Measurements from ENCODE around the gene FBXO21. TPM values are rescaled to one million over a fixed set of nuclear protein-coding genes. Genes with fewer than 3 reads are reported as not detected.

FBXO21 gene
- total RNA-seq, 1 donor from 2014 or later: 95.0 TPM

DNA sequence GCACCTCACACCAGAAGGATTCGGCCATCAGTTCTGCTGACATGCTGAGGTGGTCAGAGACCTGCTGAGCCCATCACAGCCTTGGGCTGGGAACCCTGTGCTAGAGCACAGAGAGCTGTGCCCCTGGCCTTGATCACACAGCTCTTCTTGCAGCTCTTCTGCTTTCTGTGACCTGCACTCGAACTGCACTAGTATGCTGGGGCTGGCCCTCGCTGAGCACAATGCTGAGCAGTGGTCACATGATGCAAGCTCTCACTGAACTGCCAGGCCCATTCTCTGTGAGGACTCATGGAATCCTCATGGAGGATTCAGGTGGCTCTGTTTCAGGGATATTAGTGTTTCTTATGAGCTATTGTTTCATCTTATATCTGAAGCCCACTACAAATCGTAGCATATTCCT, 22.5 kb downstream of the FBXO21 start:
- no peak for DNase-seq (ENCODE audit: low read depth in 2 of 2)

DNA sequence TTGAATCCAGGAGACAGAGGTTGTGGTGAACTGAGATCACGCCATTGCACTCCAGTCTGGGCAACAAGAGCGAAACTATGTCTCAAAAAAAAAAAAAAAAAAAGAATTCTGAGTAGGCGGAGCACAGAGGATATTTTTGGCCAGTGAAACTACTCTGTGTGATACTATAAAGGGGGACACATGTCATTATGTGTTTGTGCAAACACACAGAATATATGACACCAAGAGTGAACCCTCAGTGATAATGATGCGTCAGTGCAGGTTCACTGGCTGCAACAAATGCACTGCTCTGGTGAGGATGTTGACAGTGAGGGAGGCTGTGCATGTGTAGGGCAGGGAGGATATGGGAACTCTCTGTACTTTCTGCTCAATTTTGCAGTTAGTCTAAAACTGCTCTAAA, 24.2 kb downstream of the FBXO21 start:
- no peak for DNase-seq (ENCODE audit: low read depth in 2 of 2)

DNA sequence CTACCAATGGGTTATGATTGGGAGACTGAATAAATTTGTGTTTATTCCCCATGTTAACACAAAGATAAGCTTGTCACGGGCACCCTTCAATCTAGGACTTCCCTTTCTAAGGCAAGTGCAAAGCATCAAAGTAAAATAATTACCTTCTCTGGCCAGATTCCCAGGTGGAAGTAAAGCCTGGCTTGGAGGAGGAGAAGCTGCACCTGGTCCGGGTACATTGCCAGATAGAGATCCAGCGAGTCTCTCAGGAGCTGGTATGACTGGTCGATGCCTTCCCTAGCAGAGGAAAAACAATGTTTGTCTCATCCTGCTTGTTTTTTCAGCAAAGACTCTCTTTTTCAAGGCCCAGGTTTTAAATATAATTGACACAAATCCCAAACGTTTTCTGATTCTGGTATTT, 24.9 kb downstream of the FBXO21 start:
- no peak for DNase-seq (ENCODE audit: low read depth in 2 of 2)

DNA sequence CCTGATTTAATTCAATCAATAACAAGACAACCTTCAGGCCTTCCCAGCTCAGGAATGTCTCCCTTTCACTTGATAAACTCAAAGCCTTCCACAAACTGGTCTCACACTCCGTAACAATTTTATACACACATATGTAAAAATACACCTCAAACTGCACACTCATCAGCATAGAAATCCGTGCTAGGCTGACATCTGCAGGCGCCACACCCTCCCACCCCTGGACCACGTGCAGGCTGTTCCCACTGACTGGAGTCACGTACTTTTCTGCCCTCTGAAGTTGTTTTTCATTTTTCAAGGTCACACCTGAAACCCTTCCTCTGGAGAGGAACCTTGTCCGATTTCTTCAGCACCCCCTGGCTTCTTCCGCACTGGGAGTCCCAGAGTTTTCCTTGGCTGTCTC, 27.6 kb downstream of the FBXO21 start:
- no peak for DNase-seq (ENCODE audit: low read depth in 2 of 2)

DNA sequence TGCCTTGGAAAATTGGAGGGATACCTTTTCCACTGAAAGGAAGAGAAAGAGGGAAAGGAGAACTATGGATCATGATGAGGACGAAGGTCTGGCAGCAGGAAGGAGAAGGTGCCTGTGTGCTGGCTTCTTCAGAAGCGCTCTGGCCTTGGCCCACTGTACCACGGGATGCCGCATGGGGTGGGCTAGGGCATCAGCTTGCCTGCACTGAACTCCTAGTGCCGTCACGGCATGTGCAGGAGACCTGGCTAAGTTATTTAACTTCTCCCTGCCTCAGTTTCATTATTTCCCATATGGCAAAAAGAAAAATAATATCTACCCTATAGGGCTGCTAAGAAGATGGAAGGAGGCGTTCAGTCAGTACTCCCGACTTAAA, 28.1 kb downstream of the FBXO21 start:
- no peak for DNase-seq (ENCODE audit: low read depth in 2 of 2)

DNA sequence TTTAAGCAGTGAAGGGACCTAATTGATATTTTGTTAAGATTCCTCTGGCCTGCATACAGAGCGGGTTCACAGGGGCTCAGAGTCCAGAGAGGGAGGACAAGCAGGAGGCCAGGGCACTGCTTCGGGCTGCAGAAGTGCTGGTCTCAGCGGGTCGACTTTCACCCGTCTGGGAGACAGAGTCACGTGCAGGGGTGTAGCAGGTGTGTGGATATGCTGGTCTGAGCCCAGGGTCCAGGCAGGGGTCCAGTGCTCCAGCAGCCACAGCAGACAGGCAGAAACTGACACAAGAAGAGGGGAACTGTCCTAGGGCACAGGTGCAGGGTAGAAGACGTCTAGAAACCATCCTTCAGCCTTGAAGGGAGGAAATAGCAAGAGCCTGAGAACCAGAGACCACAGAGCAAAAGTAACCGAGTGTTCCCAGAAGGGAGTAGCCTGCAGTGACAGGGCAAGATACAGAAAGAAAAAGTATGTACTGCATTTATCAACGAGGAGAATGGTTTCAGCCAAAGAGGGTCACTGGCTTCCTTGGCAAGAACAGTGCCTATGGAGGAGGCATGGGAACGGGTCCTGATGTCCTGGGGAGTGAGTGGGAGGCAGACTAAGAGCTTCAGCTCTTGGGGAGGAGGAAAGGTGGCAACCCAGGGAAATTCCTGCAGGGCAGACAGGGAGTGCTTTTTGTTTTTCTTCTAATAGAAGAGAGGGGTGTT, 28.7 kb downstream of the FBXO21 start:
- no peak for DNase-seq (ENCODE audit: low read depth in 2 of 2)

DNA sequence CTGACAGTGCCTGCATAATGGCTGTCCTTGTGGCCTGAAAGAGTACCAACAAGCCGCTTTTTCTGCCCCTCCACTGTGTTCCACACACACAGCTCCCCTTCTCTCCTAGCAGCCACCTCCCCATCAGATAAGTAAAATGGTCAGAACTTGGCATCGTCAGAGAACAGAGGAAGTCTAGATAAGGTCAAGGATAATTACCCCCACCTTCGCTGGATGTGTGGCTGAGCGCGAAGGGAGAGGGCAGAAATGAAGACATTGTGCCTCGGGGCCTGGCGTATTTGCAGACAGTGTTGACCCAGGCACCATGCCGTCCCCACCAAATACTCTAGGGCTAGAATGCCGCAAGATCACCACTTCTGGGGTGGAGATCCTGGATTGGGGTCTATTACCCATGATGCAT, 30.6 kb downstream of the FBXO21 start:
- DNase-seq (ENCODE audit: low read depth in 2 of 2): no peak

DNA sequence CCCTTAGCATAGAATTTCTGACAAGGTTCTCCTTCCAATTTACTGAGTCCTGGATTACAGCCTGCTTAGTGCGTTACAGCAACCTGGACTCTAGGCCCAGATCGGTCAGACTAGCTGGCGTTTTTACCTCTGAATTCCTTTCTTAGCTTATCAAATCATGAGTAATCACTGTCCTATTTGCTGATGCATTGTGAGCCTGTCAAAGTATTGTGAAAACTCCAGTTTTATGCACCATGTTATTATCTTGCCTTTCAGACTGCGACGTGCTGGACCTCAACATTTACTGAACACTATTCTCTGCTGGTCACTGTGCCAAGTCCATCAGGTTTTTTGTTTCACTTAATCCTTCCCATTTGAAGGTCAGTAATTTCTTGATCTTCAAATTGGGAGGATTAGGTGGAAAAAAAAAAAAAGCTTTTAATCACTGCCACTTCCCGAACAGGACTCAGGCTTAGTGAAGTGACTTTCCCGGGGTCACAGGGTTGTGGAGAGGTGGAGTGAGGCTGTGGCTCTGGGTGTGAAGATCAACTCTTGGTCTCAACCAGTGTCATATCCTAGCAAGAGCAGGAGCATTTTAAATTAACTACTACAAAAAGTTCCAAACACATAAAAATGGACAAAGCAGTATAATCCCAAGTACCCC, 31.2 kb downstream of the FBXO21 start:
- no peak for DNase-seq (ENCODE audit: low read depth in 2 of 2)

DNA sequence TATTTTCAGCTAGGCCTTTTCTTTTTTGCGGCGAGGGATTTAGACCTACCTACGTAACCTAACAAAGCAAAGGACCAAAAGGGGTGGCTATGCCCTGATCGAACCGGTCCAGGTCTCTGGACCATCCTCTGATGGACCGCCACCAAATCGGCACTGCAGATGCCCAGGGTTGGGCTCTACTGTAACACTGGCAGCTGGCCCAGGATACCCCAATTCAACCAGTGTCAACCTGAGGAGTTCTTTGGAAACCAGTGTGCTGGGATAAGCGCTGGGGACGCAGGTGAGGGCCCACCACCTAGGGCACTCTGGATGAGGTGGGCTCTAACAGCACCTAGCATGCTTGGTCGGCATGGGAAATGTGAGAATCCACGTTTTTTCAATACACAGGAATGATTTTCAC, 32.2 kb downstream of the FBXO21 start:
- DNase-seq (ENCODE audit: low read depth in 2 of 2): no peak

DNA sequence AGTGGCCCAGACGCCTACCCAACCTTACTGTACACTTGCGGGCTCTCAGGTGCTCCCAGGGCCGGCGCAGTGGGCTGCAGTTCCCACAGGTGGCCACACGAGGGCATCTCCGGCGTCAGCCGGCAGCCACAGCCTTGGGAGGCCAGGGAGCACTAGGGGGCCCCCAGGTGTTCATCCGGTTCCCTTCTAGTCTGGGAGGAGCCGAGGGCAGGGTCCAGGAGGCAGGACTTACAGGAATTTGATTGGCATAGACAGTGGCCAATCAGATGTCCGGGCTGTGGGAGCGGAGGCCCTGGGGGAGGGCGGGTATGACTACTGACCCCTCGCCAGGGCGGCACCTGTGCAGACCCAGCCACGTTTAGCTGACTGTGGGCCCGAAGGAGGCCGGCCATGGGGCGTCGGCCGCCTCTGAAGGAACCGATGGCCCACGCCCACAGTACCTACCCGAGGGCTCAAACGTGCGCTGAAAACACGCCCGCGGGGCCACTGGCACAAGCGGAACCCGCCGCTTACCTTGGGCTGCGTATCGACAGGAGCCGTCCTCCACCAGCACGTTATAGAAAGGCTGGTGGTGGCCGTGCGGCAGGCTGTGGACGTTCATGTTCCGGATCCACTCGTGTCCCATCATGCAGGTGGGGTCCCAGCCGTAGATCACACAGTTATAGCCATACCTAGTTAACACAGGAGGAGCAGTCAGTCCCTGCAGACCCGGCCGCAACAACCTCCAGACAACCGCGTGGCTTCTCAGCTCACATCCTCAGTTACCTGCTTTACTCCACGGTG, 34.8 kb downstream of the FBXO21 start:
- DNase-seq (ENCODE audit: low read depth in 2 of 2): peak in 1 of 2 donors; percentile 44

DNA sequence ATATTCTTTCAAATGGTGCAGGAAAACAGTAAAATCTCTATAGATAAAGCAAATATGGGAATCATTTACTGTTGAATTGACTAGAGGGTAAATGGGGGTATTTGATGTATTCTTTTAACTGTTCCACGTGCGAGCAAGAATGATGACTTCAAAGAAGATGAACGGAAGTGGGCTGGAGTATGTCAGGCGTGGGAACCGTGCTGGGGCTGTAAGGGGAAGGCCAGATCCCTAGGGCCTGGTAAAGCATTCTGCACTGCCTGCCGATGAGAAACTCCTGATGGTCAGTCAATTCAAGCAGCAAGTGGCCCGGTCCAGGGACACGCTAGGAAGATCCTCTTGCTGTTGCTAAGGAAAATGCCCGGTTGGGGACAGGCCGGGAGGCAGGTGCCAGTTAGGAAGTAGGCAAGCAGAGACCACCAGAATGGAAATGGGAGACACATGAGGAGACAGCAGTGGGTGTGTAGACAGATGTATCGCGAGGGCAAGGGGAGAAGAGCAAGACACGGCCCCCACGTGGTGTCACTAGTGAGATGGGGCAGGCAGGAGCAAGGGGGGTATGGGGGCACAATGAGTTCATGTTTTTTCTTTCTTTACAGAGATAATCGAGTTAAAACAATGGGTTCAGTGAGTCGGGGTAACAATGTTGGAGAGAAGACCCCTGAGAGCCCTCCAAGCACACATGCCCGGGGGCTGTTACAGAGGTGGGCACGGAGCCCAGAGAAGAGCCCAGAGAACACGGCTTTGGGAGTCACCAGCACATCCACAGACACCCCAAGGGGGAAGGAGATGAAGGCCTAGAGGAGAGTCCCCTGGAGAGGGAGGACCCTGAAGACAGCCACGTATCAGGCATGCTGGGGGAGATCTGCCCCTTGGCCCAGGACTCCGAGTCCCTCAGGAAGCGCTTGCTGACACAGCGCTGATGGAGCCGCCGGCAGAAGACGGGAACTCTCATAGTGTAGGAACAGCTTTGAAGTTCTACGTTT, 37.2 kb downstream of the FBXO21 start:
- no peak for DNase-seq (ENCODE audit: low read depth in 2 of 2)

DNA sequence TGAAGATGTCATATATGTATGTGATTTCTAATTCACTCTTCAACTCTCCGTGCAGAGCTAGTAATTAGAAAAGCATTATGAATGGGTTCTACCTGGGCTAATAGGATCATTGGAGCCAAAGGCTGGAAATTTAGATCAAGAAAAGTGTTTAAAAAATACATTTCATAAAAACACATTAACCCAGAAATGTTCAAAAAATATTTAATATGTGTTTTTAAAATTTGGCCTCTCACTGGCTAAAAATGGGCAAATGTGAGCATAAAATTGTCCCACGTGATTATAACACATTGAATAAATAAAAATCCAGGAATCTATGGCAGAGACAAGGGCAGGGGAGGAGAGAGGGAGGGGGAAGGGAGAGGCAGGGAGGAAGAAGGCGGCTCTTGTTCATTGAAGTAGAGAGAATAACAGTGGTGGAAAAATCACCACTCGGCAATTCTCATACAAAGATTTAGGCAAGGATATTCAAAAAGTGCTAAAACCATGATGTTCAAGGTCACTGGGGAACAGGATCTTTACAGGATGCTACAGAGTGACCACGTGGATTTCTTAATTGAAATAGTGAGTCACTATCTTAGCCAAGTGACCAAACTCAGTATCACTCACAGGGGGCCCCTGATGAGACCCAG, 38.8 kb downstream of the FBXO21 start:
- no peak for DNase-seq (ENCODE audit: low read depth in 2 of 2)

DNA sequence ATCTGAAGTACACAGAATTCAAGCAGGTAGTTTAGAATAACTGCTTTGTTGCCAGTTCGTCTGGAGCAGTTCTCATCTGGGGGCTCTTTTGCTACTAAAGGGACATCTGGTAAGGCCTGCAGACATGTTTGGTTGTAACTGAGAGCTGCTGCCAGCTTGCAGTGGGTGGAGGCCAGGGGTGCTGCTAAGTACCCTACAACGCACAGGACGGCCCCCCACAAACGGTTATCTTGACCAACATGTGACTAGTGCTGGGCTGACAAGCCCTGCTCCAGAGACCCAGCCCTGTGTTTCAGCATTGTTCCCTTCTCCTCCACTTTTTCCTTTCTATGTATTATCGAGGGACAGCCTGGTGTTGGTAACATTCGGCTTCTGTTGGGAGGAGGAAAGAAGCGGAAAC, 40.8 kb downstream of the FBXO21 start:
- no peak for DNase-seq (ENCODE audit: low read depth in 2 of 2)

DNA sequence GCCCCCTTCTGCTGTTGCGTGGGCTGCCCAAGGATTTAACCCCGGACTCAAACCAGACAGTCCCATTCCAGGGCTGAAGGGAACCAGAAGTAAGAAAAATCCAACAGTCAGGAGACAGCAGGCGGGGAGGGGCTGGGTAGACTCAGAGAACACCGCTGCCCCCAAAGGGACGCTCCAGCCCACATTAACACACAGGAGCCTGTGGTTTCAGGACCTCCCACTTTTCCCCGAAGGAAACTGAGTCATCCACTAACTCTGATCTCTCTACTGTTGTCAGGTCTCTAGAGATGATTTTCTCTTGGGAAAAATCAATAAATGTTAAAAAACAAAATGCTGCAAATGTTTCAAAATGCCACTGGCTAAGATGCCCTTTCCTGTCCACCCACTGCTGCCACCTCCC, 41.6 kb downstream of the FBXO21 start:
- peak in 1 of 2 donors; percentile 56 for DNase-seq (ENCODE audit: low read depth in 2 of 2)

DNA sequence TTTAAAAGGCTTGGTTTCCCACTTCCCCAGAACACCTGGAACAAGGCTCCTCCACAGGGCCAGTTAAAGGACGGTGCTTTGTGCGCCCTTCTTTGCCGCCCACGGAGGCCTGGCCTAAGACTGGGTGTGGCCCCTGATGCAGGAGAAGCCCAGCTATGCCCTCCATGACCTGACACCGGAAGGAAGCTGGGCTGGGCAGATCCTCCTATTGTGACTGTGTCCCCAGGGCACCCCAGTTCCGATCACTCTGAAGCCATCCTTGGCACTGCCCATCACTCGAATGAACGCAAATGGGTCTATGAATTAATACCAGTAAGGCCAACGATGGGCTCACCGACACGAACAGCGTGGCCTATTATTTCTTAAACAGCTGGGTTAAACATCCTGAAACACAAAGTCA, 42.6 kb downstream of the FBXO21 start:
- DNase-seq (ENCODE audit: low read depth in 2 of 2): no peak

DNA sequence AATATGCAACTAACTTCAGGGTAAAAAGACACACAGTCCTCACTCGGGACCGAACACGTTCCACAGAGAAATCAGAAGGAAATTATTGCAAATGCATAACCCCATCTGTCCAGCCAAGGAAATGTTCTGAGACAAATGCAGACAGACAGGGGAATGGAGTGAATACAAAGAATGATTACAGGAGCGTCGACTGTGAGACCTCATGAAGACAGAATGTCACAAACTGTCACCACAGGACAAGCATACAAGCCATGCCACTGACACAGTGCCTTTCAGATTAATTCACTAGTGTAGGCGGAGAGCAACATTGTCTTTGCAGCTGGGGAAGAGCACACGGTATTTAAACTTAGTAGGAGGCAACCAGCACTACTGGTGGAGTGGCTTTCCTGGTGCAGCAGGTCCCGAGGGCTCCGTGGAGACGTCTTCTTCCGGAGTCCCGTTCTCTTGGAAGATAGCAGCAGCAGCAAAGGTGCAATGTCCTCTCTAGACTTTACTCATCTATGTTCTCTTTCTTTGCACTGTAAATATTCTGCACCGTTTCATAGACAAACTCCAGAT, 44.6 kb downstream of the FBXO21 start:
- DNase-seq (ENCODE audit: low read depth in 2 of 2): no peak

DNA sequence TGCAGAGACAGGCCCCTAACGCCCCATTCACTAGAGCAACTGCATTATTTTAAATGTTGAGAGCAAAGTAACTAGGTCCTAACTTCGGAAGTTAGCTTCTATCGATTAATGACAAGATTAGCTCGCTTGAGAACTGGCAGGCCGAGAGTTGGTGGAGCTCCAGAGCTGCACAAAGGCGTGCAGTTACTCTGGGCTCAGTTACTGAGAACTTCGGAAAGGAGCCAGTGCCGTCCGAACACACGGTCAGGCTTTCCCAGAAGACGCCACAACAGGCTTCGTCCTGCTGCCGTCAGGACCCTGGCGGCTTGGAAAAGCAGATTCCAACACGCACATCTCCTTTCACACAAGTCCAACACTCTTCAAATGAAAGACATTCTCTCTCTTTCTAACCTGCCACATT, 45.7 kb downstream of the FBXO21 start:
- no peak for DNase-seq (ENCODE audit: low read depth in 2 of 2)

DNA sequence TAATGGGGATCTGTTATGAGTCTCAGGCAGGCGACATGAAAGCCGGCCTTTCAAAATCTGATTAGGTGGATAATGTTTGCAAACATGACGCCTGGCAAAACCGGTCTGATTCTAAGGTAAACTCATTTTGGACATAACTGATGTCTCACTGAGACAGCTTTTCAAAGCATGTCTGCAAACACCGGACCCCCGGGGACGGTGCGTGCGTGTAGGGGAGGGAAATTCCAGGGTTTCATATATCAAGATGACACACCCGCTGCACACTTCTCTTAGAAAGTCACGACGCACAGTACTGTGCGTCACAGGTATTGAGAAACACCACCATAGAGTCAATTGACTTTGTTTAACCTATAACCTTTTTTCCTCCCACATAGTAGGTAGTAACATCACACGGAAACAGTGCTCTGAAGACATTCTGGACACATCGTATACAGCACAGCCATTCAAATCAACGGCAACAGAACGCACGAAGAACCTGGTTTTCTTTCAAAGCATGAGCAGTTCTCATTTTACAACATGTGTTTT, 47.2 kb downstream of the FBXO21 start:
- DNase-seq (ENCODE audit: low read depth in 2 of 2): no peak

DNA sequence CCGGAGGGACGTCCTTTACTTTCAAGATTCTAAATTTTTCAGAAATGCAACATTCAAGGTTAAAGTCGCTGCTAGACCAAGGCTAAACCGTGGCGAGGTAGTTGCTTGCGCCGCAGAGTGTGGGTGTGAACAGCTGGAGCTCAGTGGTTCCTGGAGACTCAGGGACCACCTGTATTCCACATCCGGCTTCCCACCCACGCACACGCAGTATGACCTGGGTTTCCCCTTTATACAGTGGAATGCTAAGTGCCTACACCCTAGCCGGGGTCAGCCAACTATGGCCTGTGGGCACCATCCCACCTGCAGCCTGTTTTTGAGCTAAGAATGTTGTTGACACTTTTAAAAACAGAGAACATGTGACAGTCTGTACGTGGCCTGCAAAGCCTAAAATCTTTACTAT, 48.2 kb downstream of the FBXO21 start:
- DNase-seq (ENCODE audit: low read depth in 2 of 2): no peak

DNA sequence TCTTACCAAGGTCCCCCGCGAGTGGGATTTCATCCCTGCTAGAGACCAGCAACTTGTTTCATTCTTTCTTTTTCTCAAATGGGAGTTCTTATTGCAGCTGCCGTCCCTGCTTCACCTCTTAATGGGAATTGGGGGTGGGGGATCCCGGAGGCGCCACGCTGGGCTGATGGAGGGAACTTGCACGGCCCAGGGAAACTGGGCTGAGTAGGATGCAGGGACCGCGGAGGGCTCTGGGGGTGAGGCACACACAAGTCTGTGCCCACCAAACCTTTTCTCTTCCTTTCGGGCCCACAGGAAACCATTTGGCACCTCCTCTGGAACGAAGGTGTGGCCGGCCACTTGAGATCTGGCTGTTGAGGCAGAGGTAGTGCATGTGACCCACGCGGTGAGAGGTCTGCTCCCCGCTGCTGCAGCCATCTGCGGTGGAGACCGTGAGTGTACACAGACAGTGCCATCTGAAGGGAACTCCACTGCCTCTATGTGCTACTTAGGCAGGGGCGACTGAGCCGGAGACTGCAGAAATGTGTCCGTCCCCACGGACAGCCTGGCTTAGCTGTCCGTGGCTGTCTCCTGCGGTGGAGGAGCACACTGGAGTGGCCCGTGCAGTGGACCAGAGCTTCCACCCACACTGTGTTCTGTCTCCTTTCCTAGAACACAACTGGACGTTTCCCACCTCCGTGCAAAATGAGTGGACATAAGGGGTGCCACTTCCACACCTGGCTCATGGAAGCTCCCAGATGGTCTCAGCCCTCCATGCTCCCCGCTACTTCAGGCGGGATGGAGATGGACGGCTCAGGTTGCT, 49.0 kb downstream of the FBXO21 start:
- no peak for DNase-seq (ENCODE audit: low read depth in 2 of 2)
